ENCODE data around the gene PIK3C3. TPM values are rescaled to one million over a fixed set of nuclear protein-coding genes. Genes with fewer than 3 reads are reported as not detected.

PIK3C3 gene
- total and polyA plus RNA-seq, 2 of the 8 experiments (the other 6 are each of a cell fraction or from before 2014, with no cell fraction given) = 15.3 to 47.4 TPM

GRCh38 chr18:41928581-41928980, 26.5 kb upstream of the PIK3C3 start:
- POLR2A ChIA-PET (ENCODE audit: partially characterized antibody) = no interaction called here
- H4K8ac ChIP-seq (ENCODE audit: extremely low read depth, insufficient read depth, low read length) = no peak overlapping the region
- no peak for FAIRE-seq
- TF ChIP-seq RNF2 (IDR thresholded peaks at IDR 0.05; ENCODE audit: borderline replicate concordance, low read depth, low read length, missing control alignments, poor library complexity, severe bottlenecking) (no peak), YY1 (IDR thresholded peaks at IDR 0.05; ENCODE audit: low read depth, low read length) (no peak), ZNF274 (IDR thresholded peaks at IDR 0.05; ENCODE audit: borderline replicate concordance, extremely low read depth, low read length) (no peak), ASH2L (IDR thresholded peaks at IDR 0.05; ENCODE audit: low read length) (no peak), CHD2 (IDR thresholded peaks at IDR 0.05; ENCODE audit: low read length) (no peak), KDM4A (IDR thresholded peaks at IDR 0.05; ENCODE audit: low read depth, low read length, severe bottlenecking) (no peak)

More at GRCh38 chr18:41928581-41928980, 26.5 kb upstream of the PIK3C3 start:
- no peak overlapping the region for H2BK12ac ChIP-seq (ENCODE audit: low read depth, low read length)
- no peaks in the 10 kb centered on the region for H3K79me2 ChIP-seq (ENCODE audit: control insufficient read depth in 1 of 2, insufficient read depth in 2 of 2, low read length in 2 of 2)
- no peaks in the 10 kb centered on the region for H3K79me1 ChIP-seq (ENCODE audit: low read depth, low read length)
- H3K18ac ChIP-seq (ENCODE audit: extremely low read depth, low read length) = no peak overlapping the region
- H4K91ac ChIP-seq (replicated peaks; ENCODE audit: insufficient read length, low read length) = no peak overlapping the region
- no peak overlapping the region for H2BK5ac ChIP-seq (ENCODE audit: low read depth, low read length)
- H4K20me1 ChIP-seq (replicated peaks in 1 of 2; ENCODE audit: control insufficient read depth in 1 of 2, insufficient read depth in 2 of 2, low read length in 2 of 2) = no peaks in the 10 kb centered on the region
- no peak overlapping the region for H3K4me2 ChIP-seq (ENCODE audit: insufficient read depth in 1 of 2, low read depth in 2 of 2, low read length in 2 of 2)
- CTCF ChIA-PET (ENCODE audit: partially characterized antibody) = interaction anchor here (1.9 kb wide), 1 partner anchor 11 kb away, joined by 4 read pairs; no protein-coding TSS in a partner anchor
- no peak overlapping the region for H3K27ac ChIP-seq (ENCODE audit: low read depth, low read length)
- H2BK20ac ChIP-seq (ENCODE audit: low read length) = no peak overlapping the region
- no peak for DNase-seq (ENCODE audit: low read depth in 1 of 2, low spot score in 2 of 2)
- H3K56ac ChIP-seq (replicated peaks; ENCODE audit: insufficient read length, low read depth, low read length) = no peak overlapping the region
- no peak overlapping the region for H2BK15ac ChIP-seq (ENCODE audit: low read length)
- H3K23me2 ChIP-seq (ENCODE audit: low read depth, low read length) = no peaks in the 10 kb centered on the region
- H3K4me1 ChIP-seq (replicated peaks in 1 of 4; ENCODE audit: control insufficient read depth in 3 of 4, insufficient read depth in 4 of 4, low read length in 3 of 4) = peaks cover 0 to 3% (median 0%) of the 10 kb centered on the region in 4 experiments; a peak in 2 of 7 replicates
- H3K27me3 ChIP-seq (replicated peaks in 1 of 4; ENCODE audit: control insufficient read depth in 3 of 4, extremely low read depth in 1 of 4, insufficient read depth in 3 of 4, low read length in 3 of 4) = no peaks in the 10 kb centered on the region
- H3K23ac ChIP-seq (ENCODE audit: insufficient read length) = no peak overlapping the region
- H2AFZ ChIP-seq (ENCODE audit: low read length) = no peak overlapping the region
- H3K4ac ChIP-seq (replicated peaks; ENCODE audit: insufficient read length, low read depth, low read length) = no peak overlapping the region
- no peaks in the 10 kb centered on the region for H3K36me3 ChIP-seq (ENCODE audit: control insufficient read depth in 2 of 4, insufficient read depth in 4 of 4, low read length in 3 of 4)
- H3K9me3 ChIP-seq (ENCODE audit: insufficient read depth in 2 of 2, low read depth in 1 of 2, low read length in 1 of 2) = no peaks in the 10 kb centered on the region
- no peak overlapping the region for H2BK120ac ChIP-seq (replicated peaks; ENCODE audit: low read depth, low read length)
- H3K14ac ChIP-seq (ENCODE audit: insufficient read length) = no peak overlapping the region
- no peak overlapping the region for H2AK5ac ChIP-seq (ENCODE audit: low read depth, low read length)
- H3K9ac ChIP-seq (replicated peaks in 1 of 4; ENCODE audit: extremely low read depth in 1 of 4, low read depth in 3 of 4, low read length in 3 of 4) = no peak overlapping the region
- no peak overlapping the region for H3K4me3 ChIP-seq (ENCODE audit: extremely low read depth in 1 of 4, insufficient read depth in 2 of 4, low read depth in 3 of 4, low read length in 4 of 4)
- no peak overlapping the region for H4K5ac ChIP-seq (ENCODE audit: insufficient read length, low read depth, low read length)
